NOMO-1 (cell line): Measurements from ENCODE around the gene EEFSEC.

Source experiments
- DNase-seq, 2 experiments: peaks; one replicate each; lab custom pipeline; 2025; ENCODE audit not compliant: unreplicated experiment in 2 of 2; lab: John Stamatoyannopoulos, UW

EEFSEC gene

DNA sequence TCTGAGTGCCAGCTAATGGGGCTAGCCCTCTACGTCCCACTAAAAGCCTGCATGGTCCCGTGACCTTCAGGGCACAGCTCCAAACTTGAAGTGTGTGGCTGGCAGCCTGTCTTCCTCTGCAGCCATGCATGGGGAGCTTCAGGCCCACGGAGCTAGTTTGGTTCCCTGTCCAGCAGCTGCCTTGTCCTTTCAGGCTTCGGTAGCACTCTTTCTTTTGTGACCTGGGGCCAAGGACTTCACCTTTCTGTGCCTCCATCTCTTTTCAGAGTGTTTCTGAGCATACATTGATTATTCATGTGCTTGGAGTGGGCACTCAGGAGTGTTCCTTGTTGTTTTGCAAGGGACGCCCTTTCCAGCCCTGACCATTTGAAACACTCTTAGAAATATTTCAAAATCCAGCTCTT is 158.2 kb downstream of the EEFSEC start:
- no peak for DNase-seq

- DNase-seq, result no peak
Measured at GRCh38 chr3:128312271-128312670, 159.0 kb downstream of the EEFSEC start.

- no peak for DNase-seq
Measured at GRCh38 chr3:128313071-128313725, 159.9 kb downstream of the EEFSEC start.

GRCh38 chr3:128313935-128314334 is 160.7 kb downstream of the EEFSEC start:
- DNase-seq, result no peak

- no peak for DNase-seq
Measured at GRCh38 chr3:128315313-128315712, 162.0 kb downstream of the EEFSEC start.

DNA sequence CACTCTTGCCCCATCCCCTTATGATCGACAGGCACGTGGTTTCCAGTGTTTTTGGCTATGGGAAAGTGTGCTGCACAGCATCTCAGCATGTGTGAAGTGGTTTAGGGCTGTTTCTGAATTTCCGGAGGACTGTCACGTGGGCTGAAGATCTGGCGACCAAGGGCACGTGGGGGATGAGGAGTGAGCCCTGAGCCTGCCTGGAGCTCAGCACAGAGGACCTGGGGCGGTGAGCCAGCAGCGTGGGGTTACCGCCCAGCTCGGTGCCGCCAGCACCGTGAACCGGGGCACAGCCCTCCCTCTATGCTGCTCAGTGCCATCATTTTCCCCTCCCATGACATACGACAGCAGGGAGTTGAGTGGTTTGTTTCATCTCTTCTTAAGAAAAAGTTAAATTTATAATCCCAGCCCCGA is 163.2 kb downstream of the EEFSEC start:
- no peak for DNase-seq

GRCh38 chr3:128317101-128317697 is 163.9 kb downstream of the EEFSEC start:
- no peak for DNase-seq

GRCh38 chr3:128317698-128318231 is 164.5 kb downstream of the EEFSEC start:
- DNase-seq, result no peak

- DNase-seq, result no peak
Measured at GRCh38 chr3:128318275-128318941, 165.1 kb downstream of the EEFSEC start.

DNA sequence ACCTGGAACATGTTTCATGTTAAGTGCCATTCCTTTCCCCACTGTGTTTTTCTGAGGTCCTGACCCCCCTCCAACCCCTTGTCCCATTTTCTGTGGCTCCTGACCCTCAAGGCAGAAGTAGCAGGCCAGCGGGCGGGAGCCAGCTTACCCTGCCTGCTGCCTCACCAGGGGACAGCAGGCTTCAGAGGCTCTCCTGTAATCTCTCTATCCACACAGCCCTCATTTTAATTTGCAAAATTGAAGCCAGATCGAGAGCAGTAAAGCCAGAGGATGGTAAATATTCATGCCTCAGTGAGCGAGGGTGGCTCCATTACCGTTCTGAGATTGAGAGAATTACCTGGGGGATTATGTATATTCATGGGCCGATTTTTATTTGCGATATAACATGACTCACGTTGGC is 165.8 kb downstream of the EEFSEC start:
- no peak for DNase-seq

GRCh38 chr3:128319741-128320141 is 166.5 kb downstream of the EEFSEC start:
- no peak for DNase-seq

GRCh38 chr3:128320551-128321340 is 167.5 kb downstream of the EEFSEC start:
- no peak for DNase-seq

GRCh38 chr3:128321418-128321817 is 168.1 kb downstream of the EEFSEC start:
- no peak for DNase-seq

GRCh38 chr3:128322030-128323022 is 169.0 kb downstream of the EEFSEC start:
- DNase-seq, result peak in 1 of 2 experiments; percentile 3

GRCh38 chr3:128323206-128324081 is 170.2 kb downstream of the EEFSEC start:
- DNase-seq, result no peak

DNA sequence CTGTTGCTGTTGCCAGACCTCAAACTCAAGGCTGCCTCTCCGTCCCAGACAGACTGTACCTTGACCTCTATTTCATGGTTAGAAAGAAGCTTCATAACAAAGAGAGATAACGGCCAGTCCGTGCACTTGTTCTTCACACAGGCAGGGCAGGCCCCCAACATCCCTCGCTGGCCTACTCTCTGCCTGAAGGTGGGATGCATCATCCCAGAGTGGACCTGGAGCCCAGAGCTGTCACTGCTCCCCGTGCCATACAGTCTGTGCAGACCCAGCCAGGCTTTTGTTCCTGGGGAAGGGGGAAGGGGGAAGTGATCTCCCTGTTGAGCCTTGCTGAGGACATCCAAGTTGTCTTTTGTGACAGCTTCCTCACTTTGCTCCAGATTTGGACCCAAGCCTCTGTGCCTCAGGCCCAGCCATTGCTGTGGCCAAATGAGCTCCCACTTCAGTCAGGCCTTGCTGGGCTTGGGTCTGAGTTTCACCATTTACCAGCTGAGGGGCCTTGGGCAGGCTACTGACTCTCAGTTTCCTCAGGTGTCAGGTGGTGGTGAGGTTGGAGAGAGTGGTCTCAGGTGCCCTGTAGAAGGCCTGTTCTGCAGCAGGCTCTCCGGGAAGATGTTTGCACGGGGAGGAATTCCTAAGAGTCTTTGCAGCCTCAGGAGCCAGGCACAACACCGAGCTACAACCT is 171.8 kb downstream of the EEFSEC start:
- no peak for DNase-seq

DNA sequence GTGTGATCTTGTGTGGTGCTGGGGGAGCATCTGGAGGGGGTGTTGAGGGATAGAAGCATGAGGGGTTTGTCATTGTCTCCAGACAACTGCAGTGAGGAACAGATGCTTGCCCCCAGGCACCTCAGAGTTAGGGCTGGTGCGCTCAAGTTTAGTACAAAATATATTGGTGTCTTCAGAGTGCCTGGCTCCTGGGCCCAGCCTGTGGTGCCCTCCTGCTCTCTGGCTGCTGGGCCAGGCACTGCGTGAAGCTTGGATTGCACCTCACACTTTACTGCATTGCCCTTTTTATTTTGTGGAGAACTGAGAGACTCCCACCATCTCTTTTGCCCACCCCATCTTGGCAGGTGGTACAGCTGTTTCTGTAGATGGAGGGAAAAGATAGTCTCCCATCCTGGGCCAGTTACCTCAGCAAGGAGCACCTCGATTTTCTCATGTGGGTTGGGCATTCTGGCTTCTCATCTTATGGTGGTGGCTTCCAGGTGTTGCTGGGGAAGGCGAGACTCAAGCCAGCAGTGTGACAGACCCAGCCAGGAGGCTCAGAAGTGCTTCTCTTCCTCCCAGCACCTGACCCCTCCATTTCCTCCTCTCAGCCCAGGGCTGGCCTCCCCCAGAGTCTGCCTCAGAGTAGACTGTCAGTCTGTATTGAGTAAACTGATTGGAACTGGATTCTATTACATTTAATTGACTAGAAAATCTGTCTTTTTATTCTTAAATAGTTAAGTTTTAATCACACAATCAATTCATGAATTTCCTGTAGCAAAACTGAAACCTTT is 173.0 kb downstream of the EEFSEC start:
- DNase-seq, result no peak

GRCh38 chr3:128327606-128328031 is 174.3 kb downstream of the EEFSEC start:
- no peak for DNase-seq
